HepG2 (cell line): ENCODE results near the gene BIVM. TPM values are rescaled to one million over a fixed set of nuclear protein-coding genes. Genes with fewer than 3 reads are reported as not detected.
A peak's percentile ranks its signal among the peaks of the same experiment; 100 is the strongest.

Source experiments
- ARNTL ChIP-seq: sonication (generic); formaldehyde crosslinking; IDR thresholded peaks from 2 replicates; pipeline ENCODE4 v1.4.0; 2020; ENCODE audit warnings: mild to moderate bottlenecking, missing genetic modification reagents
- ATF7 ChIP-seq, 2 experiments: fragments of 450-650 bp in 1 of 2; sonication (generic) in 1 of 2; formaldehyde crosslinking in 1 of 2; IDR thresholded peaks; 2 replicates each; pipeline versions ENCODE4 v1.4.0 to v1.6.1; 2016 to 2020; ENCODE audit warnings: antibody characterized with exemption in 1 of 2, mild to moderate bottlenecking in 1 of 2, missing genetic modification reagents in 1 of 2
- EHMT2 ChIP-seq: fragments of 200-600 bp; sonication (generic); IDR thresholded peaks from 2 replicates; pipeline ENCODE4 v1.7.0; 2017; ENCODE audit warnings: antibody characterized with exemption, low read depth, low read length, borderline replicate concordance
- HNRNPLL ChIP-seq: fragments of 200-400 bp; formaldehyde crosslinking; IDR thresholded peaks from 2 replicates; pipeline ENCODE4 v1.6.1; 2017; ENCODE audit warnings: mild to moderate bottlenecking, low read depth, low read length; ENCODE audit not compliant: poor library complexity, severe bottlenecking
- LCORL ChIP-seq, 2 experiments: fragments of 450-650 bp in 1 of 2; sonication (generic) in 1 of 2; formaldehyde crosslinking in 1 of 2; IDR thresholded peaks; 2 replicates each; pipeline versions ENCODE4 v1.5.0 to v1.6.1; 2017 to 2020; ENCODE audit warnings: antibody characterized with exemption in 1 of 2, missing genetic modification reagents in 1 of 2
- PPARG ChIP-seq: conservative IDR thresholded peaks from 2 replicates; pipeline ENCODE4 v1.6.1; 2016; ENCODE audit warnings: missing biosample characterization, missing genetic modification reagents
- SPEN ChIP-seq: sonication (generic); formaldehyde crosslinking; IDR thresholded peaks from 2 replicates; pipeline ENCODE4 v1.5.1; 2020; ENCODE audit warnings: low read depth, mild to moderate bottlenecking, missing genetic modification reagents
- TBX2 ChIP-seq: sonication (generic); formaldehyde crosslinking; IDR thresholded peaks from 2 replicates; pipeline ENCODE4 v1.5.0; 2020; ENCODE audit warnings: missing genetic modification reagents, mild to moderate bottlenecking, borderline replicate concordance
- YEATS4 ChIP-seq: sonication (generic); formaldehyde crosslinking; IDR thresholded peaks from 2 replicates; pipeline ENCODE4 v1.4.0; 2020; ENCODE audit warnings: missing genetic modification reagents, borderline replicate concordance
- ZNF18 ChIP-seq: sonication (generic); formaldehyde crosslinking; IDR thresholded peaks from 2 replicates; pipeline ENCODE4 v1.8.0; 2022; ENCODE audit warnings: mild to moderate bottlenecking, missing genetic modification reagents; ENCODE audit not compliant: insufficient replicate concordance
- ZNF263 ChIP-seq: sonication (generic); formaldehyde crosslinking; IDR thresholded peaks from 2 replicates; pipeline ENCODE4 v1.4.0; 2020; ENCODE audit warnings: missing genetic modification reagents
- ZNF3 ChIP-seq: IDR thresholded peaks from 2 replicates; pipeline ENCODE4 v1.7.0; 2017; ENCODE audit warnings: inconsistent platforms
- ZNF747 ChIP-seq: sonication (generic); formaldehyde crosslinking; IDR thresholded peaks from 2 replicates; pipeline ENCODE4 v1.8.1; 2023; ENCODE audit warnings: missing genetic modification reagents, mild to moderate bottlenecking, borderline replicate concordance
- polyA plus RNA-seq, 8 experiments: library from polyadenylated mRNA; depleted of rRNA in 3 of 8; stranded (reverse) in 7 of 8; unstranded in 1 of 8; fragments of >200 nt; fragmentation: Illumina TruSeq in 4 of 8; extraction: Trizol in 4 of 8; gene quantifications; 2 replicates each; pipeline versions ENCODE4 v1.2.1 to v1.2.3, GENCODE V29; 2011 to 2016; ENCODE audit warnings: low read depth in 4 of 8, missing spikeins in 1 of 8, mixed read lengths in 1 of 8; ENCODE audit not compliant: insufficient read depth in 1 of 8
- total RNA-seq, 5 experiments: library from RNA; depleted of rRNA; stranded (reverse); fragments of >200 nt; fragmentation: Illumina TruSeq; extraction: Trizol; gene quantifications; 2 replicates each; pipeline ENCODE4 v1.2.3, GENCODE V29; 2016; ENCODE audit warnings: low read depth in 1 of 5
- TF ChIP-seq, protein P1 (sequence below): sonication (generic); formaldehyde crosslinking; IDR thresholded peaks from 2 replicates; pipeline ENCODE4 v1.9.0; 2021; ENCODE audit warnings: missing genetic modification reagents, mild to moderate bottlenecking, borderline replicate concordance
- TF ChIP-seq, protein P2 (sequence below): sonication (generic); formaldehyde crosslinking; IDR thresholded peaks from 2 replicates; pipeline ENCODE4 v1.5.1; 2020; ENCODE audit warnings: missing genetic modification reagents, mild to moderate bottlenecking, borderline replicate concordance
- TF ChIP-seq, protein P3 (sequence below), 2 experiments: sonication (generic) in 1 of 2; formaldehyde crosslinking in 1 of 2; IDR thresholded peaks; 2 replicates each; pipeline versions ENCODE4 v1.4.0 to v1.6.1; 2016 to 2020; ENCODE audit warnings: borderline replicate concordance in 1 of 2, low read depth in 1 of 2, mild to moderate bottlenecking in 1 of 2, missing genetic modification reagents in 1 of 2
- TF ChIP-seq, protein P4 (sequence below): sonication (generic); formaldehyde crosslinking; IDR thresholded peaks from 2 replicates; pipeline ENCODE4 v1.4.0; 2020; ENCODE audit warnings: missing genetic modification reagents, borderline replicate concordance

BIVM gene
- total and polyA plus RNA-seq, 2 of the 13 experiments (the other 11 are each of a cell fraction or from before 2014, with no cell fraction given), result 10.4 to 15.8 TPM

DNA sequence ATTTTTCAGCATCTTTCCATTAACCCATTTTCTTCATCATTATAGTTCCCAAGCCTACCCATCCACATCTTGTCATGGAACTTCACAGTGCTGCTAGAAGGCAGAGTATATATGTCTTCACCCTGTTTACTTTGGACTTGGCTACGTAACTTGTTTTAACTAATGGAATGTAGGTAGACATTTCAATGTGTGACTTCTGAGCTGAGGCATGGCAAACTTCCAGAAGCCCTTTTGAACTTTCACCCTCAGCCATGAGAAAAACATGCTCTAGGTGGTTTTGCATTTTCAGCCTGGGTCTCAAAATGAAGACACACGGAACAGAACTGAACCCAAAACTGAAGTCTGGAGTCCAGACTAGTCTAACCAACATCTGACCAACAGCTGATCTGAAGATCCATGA, 28.5 kb upstream of the BIVM start (continued):
- TF ChIP-seq, protein P1, sequence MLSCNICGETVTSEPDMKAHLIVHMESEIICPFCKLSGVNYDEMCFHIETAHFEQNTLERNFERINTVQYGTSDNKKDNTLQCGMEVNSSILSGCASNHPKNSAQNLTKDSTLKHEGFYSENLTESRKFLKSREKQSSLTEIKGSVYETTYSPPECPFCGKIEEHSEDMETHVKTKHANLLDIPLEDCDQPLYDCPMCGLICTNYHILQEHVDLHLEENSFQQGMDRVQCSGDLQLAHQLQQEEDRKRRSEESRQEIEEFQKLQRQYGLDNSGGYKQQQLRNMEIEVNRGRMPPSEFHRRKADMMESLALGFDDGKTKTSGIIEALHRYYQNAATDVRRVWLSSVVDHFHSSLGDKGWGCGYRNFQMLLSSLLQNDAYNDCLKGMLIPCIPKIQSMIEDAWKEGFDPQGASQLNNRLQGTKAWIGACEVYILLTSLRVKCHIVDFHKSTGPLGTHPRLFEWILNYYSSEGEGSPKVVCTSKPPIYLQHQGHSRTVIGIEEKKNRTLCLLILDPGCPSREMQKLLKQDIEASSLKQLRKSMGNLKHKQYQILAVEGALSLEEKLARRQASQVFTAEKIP, result no peak
- TF ChIP-seq HNRNPLL, result no peak
- no peak for TF ChIP-seq ATF7 (IDR thresholded peaks at IDR 0.05)
- no peak for TF ChIP-seq ATF7 (CRISPR knock-in tag; IDR thresholded peaks at IDR 0.05)
- peak; percentile 64 for TF ChIP-seq PPARG (CRISPR knock-in tag)
- TF ChIP-seq SPEN (CRISPR knock-in tag), result no peak
- TF ChIP-seq EHMT2, result no peak
- TF ChIP-seq ZNF3 (CRISPR knock-in tag), result no peak
- TF ChIP-seq ARNTL (CRISPR knock-in tag), result no peak
- TF ChIP-seq ZNF263, result no peak
- TF ChIP-seq, protein P2, sequence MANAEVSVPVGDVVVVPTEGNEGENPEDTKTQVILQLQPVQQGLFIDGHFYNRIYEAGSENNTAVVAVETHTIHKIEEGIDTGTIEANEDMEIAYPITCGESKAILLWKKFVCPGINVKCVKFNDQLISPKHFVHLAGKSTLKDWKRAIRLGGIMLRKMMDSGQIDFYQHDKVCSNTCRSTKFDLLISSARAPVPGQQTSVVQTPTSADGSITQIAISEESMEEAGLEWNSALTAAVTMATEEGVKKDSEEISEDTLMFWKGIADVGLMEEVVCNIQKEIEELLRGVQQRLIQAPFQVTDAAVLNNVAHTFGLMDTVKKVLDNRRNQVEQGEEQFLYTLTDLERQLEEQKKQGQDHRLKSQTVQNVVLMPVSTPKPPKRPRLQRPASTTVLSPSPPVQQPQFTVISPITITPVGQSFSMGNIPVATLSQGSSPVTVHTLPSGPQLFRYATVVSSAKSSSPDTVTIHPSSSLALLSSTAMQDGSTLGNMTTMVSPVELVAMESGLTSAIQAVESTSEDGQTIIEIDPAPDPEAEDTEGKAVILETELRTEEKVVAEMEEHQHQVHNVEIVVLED (CRISPR knock-in tag), result no peak
- TF ChIP-seq ZNF18 (CRISPR knock-in tag), result no peak
- no peak for TF ChIP-seq LCORL (IDR thresholded peaks at IDR 0.05)
- no peak for TF ChIP-seq LCORL (CRISPR knock-in tag; IDR thresholded peaks at IDR 0.05)
- TF ChIP-seq, protein P3, sequence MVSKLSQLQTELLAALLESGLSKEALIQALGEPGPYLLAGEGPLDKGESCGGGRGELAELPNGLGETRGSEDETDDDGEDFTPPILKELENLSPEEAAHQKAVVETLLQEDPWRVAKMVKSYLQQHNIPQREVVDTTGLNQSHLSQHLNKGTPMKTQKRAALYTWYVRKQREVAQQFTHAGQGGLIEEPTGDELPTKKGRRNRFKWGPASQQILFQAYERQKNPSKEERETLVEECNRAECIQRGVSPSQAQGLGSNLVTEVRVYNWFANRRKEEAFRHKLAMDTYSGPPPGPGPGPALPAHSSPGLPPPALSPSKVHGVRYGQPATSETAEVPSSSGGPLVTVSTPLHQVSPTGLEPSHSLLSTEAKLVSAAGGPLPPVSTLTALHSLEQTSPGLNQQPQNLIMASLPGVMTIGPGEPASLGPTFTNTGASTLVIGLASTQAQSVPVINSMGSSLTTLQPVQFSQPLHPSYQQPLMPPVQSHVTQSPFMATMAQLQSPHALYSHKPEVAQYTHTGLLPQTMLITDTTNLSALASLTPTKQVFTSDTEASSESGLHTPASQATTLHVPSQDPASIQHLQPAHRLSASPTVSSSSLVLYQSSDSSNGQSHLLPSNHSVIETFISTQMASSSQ (IDR thresholded peaks at IDR 0.05; ENCODE audit: low read depth), result no peak
- TF ChIP-seq, protein P3 (CRISPR knock-in tag; IDR thresholded peaks at IDR 0.05; ENCODE audit: borderline replicate concordance), result no peak
- no peak for TF ChIP-seq YEATS4 (CRISPR knock-in tag)
- no peak for TF ChIP-seq ZNF747 (CRISPR knock-in tag)
- no peak; the same call in 1 of the 2 replicates for TF ChIP-seq TBX2 (CRISPR knock-in tag)
- TF ChIP-seq, protein P4, sequence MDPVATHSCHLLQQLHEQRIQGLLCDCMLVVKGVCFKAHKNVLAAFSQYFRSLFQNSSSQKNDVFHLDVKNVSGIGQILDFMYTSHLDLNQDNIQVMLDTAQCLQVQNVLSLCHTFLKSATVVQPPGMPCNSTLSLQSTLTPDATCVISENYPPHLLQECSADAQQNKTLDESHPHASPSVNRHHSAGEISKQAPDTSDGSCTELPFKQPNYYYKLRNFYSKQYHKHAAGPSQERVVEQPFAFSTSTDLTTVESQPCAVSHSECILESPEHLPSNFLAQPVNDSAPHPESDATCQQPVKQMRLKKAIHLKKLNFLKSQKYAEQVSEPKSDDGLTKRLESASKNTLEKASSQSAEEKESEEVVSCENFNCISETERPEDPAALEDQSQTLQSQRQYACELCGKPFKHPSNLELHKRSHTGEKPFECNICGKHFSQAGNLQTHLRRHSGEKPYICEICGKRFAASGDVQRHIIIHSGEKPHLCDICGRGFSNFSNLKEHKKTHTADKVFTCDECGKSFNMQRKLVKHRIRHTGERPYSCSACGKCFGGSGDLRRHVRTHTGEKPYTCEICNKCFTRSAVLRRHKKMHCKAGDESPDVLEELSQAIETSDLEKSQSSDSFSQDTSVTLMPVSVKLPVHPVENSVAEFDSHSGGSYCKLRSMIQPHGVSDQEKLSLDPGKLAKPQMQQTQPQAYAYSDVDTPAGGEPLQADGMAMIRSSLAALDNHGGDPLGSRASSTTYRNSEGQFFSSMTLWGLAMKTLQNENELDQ (CRISPR knock-in tag), result no peak
